ENCODE measurements around the gene IMMP2L. TPM values are rescaled to one million over a fixed set of nuclear protein-coding genes. Genes with fewer than 3 reads are reported as not detected.
"Not testable (repeated sequence)": the region's sequence is repeated elsewhere in the genome, so short reads cannot be mapped to it uniquely, and the experiment has no call there.

Gene IMMP2L
- total RNA-seq, 1 donor: 19.9 TPM

- H3K27me3 ChIP-seq (ENCODE audit: insufficient read depth, low read length): no peaks in the 10 kb centered on the region
- H3K27ac ChIP-seq (ENCODE audit: low read depth, low read length): no peak overlapping the region
- no peaks in the 10 kb centered on the region for H3K79me2 ChIP-seq (ENCODE audit: insufficient read depth, low read length)
- no peak for DNase-seq (ENCODE audit: insufficient read length, low spot score, missing footprints)
- no peak overlapping the region for H3K4me3 ChIP-seq (ENCODE audit: insufficient read depth, low read length)
- H3K4me2 ChIP-seq (ENCODE audit: insufficient read depth, low read length): no peak overlapping the region
- H2AFZ ChIP-seq (ENCODE audit: low read length): no peak overlapping the region
- no peaks in the 10 kb centered on the region for H3K4me1 ChIP-seq (ENCODE audit: insufficient read depth, low read length)
- no peaks in the 10 kb centered on the region for H4K20me1 ChIP-seq (ENCODE audit: insufficient read depth, low read length)
- TF ChIP-seq CTCF (IDR thresholded peaks at IDR 0.05; ENCODE audit: extremely low read depth, low read depth, low read length): no peak
- no peaks in the 10 kb centered on the region for H3K9me3 ChIP-seq (ENCODE audit: low read depth, low read length)
- H3K36me3 ChIP-seq (ENCODE audit: insufficient read depth, low read length): no peaks in the 10 kb centered on the region
Measured at GRCh38 chr7:111274857-111275256, 287.4 kb downstream of the IMMP2L start.

GRCh38 chr7:111272092-111272491, 290.2 kb downstream of the IMMP2L start:
- Histone ChIP-seq H3K4me3 (ENCODE audit: insufficient read depth, low read length) (no peak overlapping the region), H3K36me3 (ENCODE audit: insufficient read depth, low read length) (no peaks in the 10 kb centered on the region), H3K4me1 (ENCODE audit: insufficient read depth, low read length) (no peaks in the 10 kb centered on the region), H3K27ac (ENCODE audit: low read depth, low read length) (no peak overlapping the region), H3K27me3 (ENCODE audit: insufficient read depth, low read length) (no peaks in the 10 kb centered on the region), H3K4me2 (ENCODE audit: insufficient read depth, low read length) (no peak overlapping the region), H3K79me2 (ENCODE audit: insufficient read depth, low read length) (no peaks in the 10 kb centered on the region), H4K20me1 (ENCODE audit: insufficient read depth, low read length) (no peaks in the 10 kb centered on the region), H2AFZ (ENCODE audit: low read length) (no peak overlapping the region), H3K9me3 (ENCODE audit: low read depth, low read length) (no peaks in the 10 kb centered on the region)
- TF ChIP-seq CTCF (IDR thresholded peaks at IDR 0.05; ENCODE audit: extremely low read depth, low read depth, low read length): no peak
- DNase-seq (ENCODE audit: insufficient read length, low spot score, missing footprints): no peak

GRCh38 chr7:111270794-111271193, 291.5 kb downstream of the IMMP2L start:
- not testable (repeated sequence) for DNase-seq (ENCODE audit: insufficient read length, low spot score, missing footprints); H3K4me3 ChIP-seq (ENCODE audit: insufficient read depth, low read length); H3K79me2 ChIP-seq (ENCODE audit: insufficient read depth, low read length); H3K4me2 ChIP-seq (ENCODE audit: insufficient read depth, low read length); H3K27ac ChIP-seq (ENCODE audit: low read depth, low read length); H3K9me3 ChIP-seq (ENCODE audit: low read depth, low read length); H3K27me3 ChIP-seq (ENCODE audit: insufficient read depth, low read length); H3K36me3 ChIP-seq (ENCODE audit: insufficient read depth, low read length); H2AFZ ChIP-seq (ENCODE audit: low read length); H4K20me1 ChIP-seq (ENCODE audit: insufficient read depth, low read length)
- H3K4me1 ChIP-seq (ENCODE audit: insufficient read depth, low read length): peaks cover 12% of the 10 kb centered on the region

- no peak overlapping the region for H3K4me2 ChIP-seq (ENCODE audit: insufficient read depth, low read length)
- no peaks in the 10 kb centered on the region for H3K36me3 ChIP-seq (ENCODE audit: insufficient read depth, low read length)
- peaks cover 16% of the 10 kb centered on the region for H3K4me1 ChIP-seq (ENCODE audit: insufficient read depth, low read length)
- no peaks in the 10 kb centered on the region for H3K27me3 ChIP-seq (ENCODE audit: insufficient read depth, low read length)
- DNase-seq (ENCODE audit: insufficient read length, low spot score, missing footprints): no peak
- H3K4me3 ChIP-seq (ENCODE audit: insufficient read depth, low read length): no peak overlapping the region
- H3K9me3 ChIP-seq (ENCODE audit: low read depth, low read length): no peaks in the 10 kb centered on the region
- H3K79me2 ChIP-seq (ENCODE audit: insufficient read depth, low read length): no peaks in the 10 kb centered on the region
- H2AFZ ChIP-seq (ENCODE audit: low read length): no peak overlapping the region
- no peaks in the 10 kb centered on the region for H4K20me1 ChIP-seq (ENCODE audit: insufficient read depth, low read length)
- no peak overlapping the region for H3K27ac ChIP-seq (ENCODE audit: low read depth, low read length)
- TF ChIP-seq CTCF (IDR thresholded peaks at IDR 0.05; ENCODE audit: extremely low read depth, low read depth, low read length): no peak
Measured at GRCh38 chr7:111268941-111269340, 293.4 kb downstream of the IMMP2L start.

Measured in osteoblast (primary cell).